SK-N-SH (cell line): ENCODE data around the gene PYGO2. TPM values are rescaled to one million over a fixed set of nuclear protein-coding genes. Genes with fewer than 3 reads are reported as not detected.

Source experiments
- CTCF ChIA-PET: fragments of 300-600, 350-600 bp; formaldehyde crosslinking; extraction: SDS; loops from one replicate; lab custom pipeline; 2021; lab: Yijun Ruan, JAX
- POLR2A ChIA-PET: fragments of 350-600 bp; sonication (Branson Sonifier 250); formaldehyde crosslinking; extraction: SDS; loops from one replicate; lab custom pipeline; 2020; ENCODE audit warnings: antibody characterized with exemption, inconsistent platforms; lab: Yijun Ruan, JAX
- DNase-seq: peaks from one replicate; pipeline ENCODE4 v3.0.0; 2012
- H2AFZ ChIP-seq: fragments of 200-600 bp; sonication (generic); 2 replicates; pipeline ENCODE4 v1.8.1; 2016; ENCODE audit warnings: antibody characterized with exemption, mild to moderate bottlenecking, low read depth
- H3F3A ChIP-seq: fragments of 200-600 bp; sonication (generic); replicated peaks from 2 replicates; pipeline ENCODE3; 2016; ENCODE audit warnings: antibody characterized with exemption, mild to moderate bottlenecking; ENCODE audit not compliant: insufficient read depth
- H3K27ac ChIP-seq, 2 experiments: fragments of 200-500 bp in 1 of 2; fragments of 200-600 bp in 1 of 2; sonication (Bioruptor generic) in 1 of 2; sonication (generic), shearing (Covaris generic) in 1 of 2; 2 replicates each; pipeline versions ENCODE4 v1.5.1 to v1.6.1; 2014 to 2016; ENCODE audit warnings: low read depth in 2 of 2, inconsistent platforms in 1 of 2, low read length in 1 of 2, mild to moderate bottlenecking in 1 of 2, mixed read lengths in 1 of 2
- H3K27me3 ChIP-seq: fragments of 200-600 bp; sonication (generic), shearing (Covaris generic); 2 replicates; pipeline ENCODE4 v1.6.1; 2016; ENCODE audit warnings: mixed run types; ENCODE audit not compliant: insufficient read depth
- H3K36me3 ChIP-seq, 2 experiments: fragments of 200-500 bp in 1 of 2; fragments of 200-600 bp in 1 of 2; sonication (Bioruptor generic) in 1 of 2; sonication (generic) in 1 of 2; replicated peaks in 1 of 2; 2 replicates each; pipeline versions ENCODE3 to v1.5.1; 2014 to 2016; ENCODE audit warnings: low read length in 1 of 2, mild to moderate bottlenecking in 1 of 2; ENCODE audit not compliant: insufficient read depth in 2 of 2, control insufficient read depth in 1 of 2
- H3K4me1 ChIP-seq, 2 experiments: fragments of 200-500 bp in 1 of 2; fragments of 200-600 bp in 1 of 2; sonication (Bioruptor generic) in 1 of 2; sonication (generic), shearing (Covaris generic) in 1 of 2; 2 replicates each; pipeline versions ENCODE4 v1.5.1 to v1.6.1; 2014 to 2016; ENCODE audit warnings: low read depth in 1 of 2, low read length in 1 of 2, mixed run types in 1 of 2; ENCODE audit not compliant: insufficient read depth in 2 of 2, control insufficient read depth in 1 of 2
- H3K4me2 ChIP-seq: fragments of 200-600 bp; sonication (generic), shearing (Covaris generic); 2 replicates; pipeline ENCODE4 v1.6.1; 2017; ENCODE audit warnings: mixed run types
- H3K4me3 ChIP-seq, 2 experiments: fragments of 200-500 bp in 1 of 2; fragments of 200-600 bp in 1 of 2; sonication (Bioruptor generic) in 1 of 2; sonication (generic), shearing (Covaris generic) in 1 of 2; 2 replicates each; pipeline versions ENCODE4 v1.5.1 to v1.8.1; 2014 to 2016; ENCODE audit warnings: low read depth in 2 of 2, inconsistent platforms in 1 of 2, low read length in 1 of 2, mild to moderate bottlenecking in 1 of 2, mixed read lengths in 1 of 2, moderate library complexity in 1 of 2
- H3K79me2 ChIP-seq: fragments of 200-600 bp; sonication (generic); 2 replicates; pipeline ENCODE4 v1.8.1; 2017; ENCODE audit warnings: mild to moderate bottlenecking; ENCODE audit not compliant: insufficient read depth
- H3K9ac ChIP-seq: fragments of 200-600 bp; sonication (generic); 2 replicates; pipeline ENCODE4 v1.6.1; 2017; ENCODE audit warnings: mixed run types
- H3K9me2 ChIP-seq: fragments of 200-600 bp; sonication (generic); 2 replicates; pipeline ENCODE4 v1.6.1; 2017; ENCODE audit warnings: mixed run types
- H3K9me3 ChIP-seq: fragments of 200-600 bp; sonication (generic); 2 replicates; pipeline ENCODE4 v1.6.1; 2017; ENCODE audit warnings: mixed run types, mild to moderate bottlenecking, moderate library complexity
- H4K20me1 ChIP-seq: fragments of 200-600 bp; sonication (generic); 2 replicates; pipeline ENCODE4 v1.6.1; 2017; ENCODE audit warnings: mild to moderate bottlenecking, mixed run types; ENCODE audit not compliant: insufficient read depth
- FOSL2 ChIP-seq: IDR thresholded peaks from 2 replicates; pipeline ENCODE4 v1.4.0; 2012; ENCODE audit warnings: low read depth, mild to moderate bottlenecking, moderate library complexity, borderline replicate concordance
- FOXM1 ChIP-seq: IDR thresholded peaks from 2 replicates; pipeline ENCODE4 v1.4.0; 2012; ENCODE audit warnings: low read depth, mild to moderate bottlenecking
- GABPA ChIP-seq: IDR thresholded peaks from 2 replicates; pipeline ENCODE4 v1.4.0; 2012; ENCODE audit warnings: low read depth, mild to moderate bottlenecking
- MXI1 ChIP-seq: IDR thresholded peaks from 2 replicates; pipeline ENCODE4 v1.6.1; 2012; ENCODE audit warnings: mild to moderate bottlenecking, low read depth, low read length, improper control_type of control experiment
- NRF1 ChIP-seq: IDR thresholded peaks from 2 replicates; pipeline ENCODE4 v1.6.1; 2012; ENCODE audit warnings: low read depth, mild to moderate bottlenecking, low read length
- POLR2AphosphoS5 ChIP-seq: IDR thresholded peaks from 2 replicates; pipeline ENCODE4 v1.6.1; 2012; ENCODE audit warnings: low read depth, low read length
- RFX5 ChIP-seq: IDR thresholded peaks from 2 replicates; pipeline ENCODE4 v1.6.1; 2012; ENCODE audit warnings: mild to moderate bottlenecking, improper control_type of control experiment, low read length
- RXRA ChIP-seq: IDR thresholded peaks from 2 replicates; pipeline ENCODE4 v1.4.0; 2012; ENCODE audit warnings: low read depth, mild to moderate bottlenecking, borderline replicate concordance
- TAF1 ChIP-seq: IDR thresholded peaks from 2 replicates; pipeline ENCODE4 v1.6.1; 2012; ENCODE audit warnings: low read depth, mild to moderate bottlenecking, low read length, moderate library complexity, borderline replicate concordance
- TCF12 ChIP-seq: IDR thresholded peaks from 2 replicates; pipeline ENCODE4 v1.4.0; 2012
- ZBTB33 ChIP-seq: IDR thresholded peaks from 2 replicates; pipeline ENCODE4 v1.4.0; 2012; ENCODE audit warnings: low read depth, borderline replicate concordance
- WGBS: methylation state at CpG from one replicate; pipeline ENCODE4 v1.1.6; 2017; ENCODE audit warnings: low lambda C conversion rate; 5-methylcytosine and 5-hydroxymethylcytosine counted together
- polyA plus RNA-seq, 3 experiments: library from polyadenylated mRNA; depleted of rRNA; stranded (reverse); fragments of >200 nt; gene quantifications; 2 replicates each; pipeline ENCODE4 v1.2.3, GENCODE V29; 2012
- TF ChIP-seq, protein P1 (sequence below): IDR thresholded peaks from 2 replicates; pipeline ENCODE4 v1.6.1; 2012; ENCODE audit warnings: mild to moderate bottlenecking, low read depth, low read length, moderate library complexity
- TF ChIP-seq, protein P2 (sequence below): fragments of 150-350 bp; IDR thresholded peaks from 2 replicates; pipeline ENCODE4 v1.6.1; 2017; ENCODE audit warnings: antibody characterized with exemption, low read length, low read depth, borderline replicate concordance

PYGO2 gene
- polyA plus RNA-seq, 1 of the 3 experiments (the other 2 are of a cell fraction): 23.3 TPM

DNA sequence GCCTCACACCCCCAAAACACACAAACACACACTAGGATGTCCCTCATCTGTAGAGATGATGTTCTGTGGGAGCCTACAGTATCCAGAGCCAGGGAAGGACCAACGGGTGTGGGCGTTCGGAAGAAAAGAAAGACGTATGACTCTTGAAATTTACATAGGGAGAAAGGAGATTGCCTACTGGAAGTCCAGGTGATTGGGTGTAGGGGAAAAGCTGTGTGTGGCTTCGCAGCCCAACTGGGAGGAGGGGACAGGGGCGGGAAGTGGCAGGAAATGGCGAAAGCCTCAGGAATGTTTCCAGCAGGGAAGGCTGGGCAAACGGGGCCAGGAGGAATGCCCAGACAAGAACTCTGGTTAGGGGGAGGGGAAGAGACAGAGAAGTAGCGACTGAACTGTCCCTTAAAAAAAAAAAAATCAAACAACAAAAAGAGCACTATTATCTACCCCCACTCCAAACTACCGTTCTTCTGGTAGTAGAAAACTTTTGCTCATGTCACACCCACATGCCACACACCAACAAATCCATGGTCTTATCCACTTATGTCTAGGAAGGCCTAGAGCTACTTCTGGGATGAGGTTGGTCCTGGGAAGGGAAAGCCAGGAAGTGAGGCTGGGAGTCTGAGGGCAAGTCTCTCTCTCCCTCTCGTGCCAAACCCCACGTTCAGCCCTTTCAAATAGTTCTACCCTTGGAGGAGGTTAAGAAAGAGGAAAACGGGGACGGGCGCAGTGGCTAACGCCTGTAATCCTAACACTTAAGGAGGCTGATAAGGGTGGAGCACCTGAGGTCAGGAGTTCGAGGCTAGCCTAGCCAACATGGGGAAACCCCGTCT is 11.1 kb upstream of the PYGO2 start (continued):
- peak; percentile 70 for TF ChIP-seq TAF1
- TF ChIP-seq, protein P1, sequence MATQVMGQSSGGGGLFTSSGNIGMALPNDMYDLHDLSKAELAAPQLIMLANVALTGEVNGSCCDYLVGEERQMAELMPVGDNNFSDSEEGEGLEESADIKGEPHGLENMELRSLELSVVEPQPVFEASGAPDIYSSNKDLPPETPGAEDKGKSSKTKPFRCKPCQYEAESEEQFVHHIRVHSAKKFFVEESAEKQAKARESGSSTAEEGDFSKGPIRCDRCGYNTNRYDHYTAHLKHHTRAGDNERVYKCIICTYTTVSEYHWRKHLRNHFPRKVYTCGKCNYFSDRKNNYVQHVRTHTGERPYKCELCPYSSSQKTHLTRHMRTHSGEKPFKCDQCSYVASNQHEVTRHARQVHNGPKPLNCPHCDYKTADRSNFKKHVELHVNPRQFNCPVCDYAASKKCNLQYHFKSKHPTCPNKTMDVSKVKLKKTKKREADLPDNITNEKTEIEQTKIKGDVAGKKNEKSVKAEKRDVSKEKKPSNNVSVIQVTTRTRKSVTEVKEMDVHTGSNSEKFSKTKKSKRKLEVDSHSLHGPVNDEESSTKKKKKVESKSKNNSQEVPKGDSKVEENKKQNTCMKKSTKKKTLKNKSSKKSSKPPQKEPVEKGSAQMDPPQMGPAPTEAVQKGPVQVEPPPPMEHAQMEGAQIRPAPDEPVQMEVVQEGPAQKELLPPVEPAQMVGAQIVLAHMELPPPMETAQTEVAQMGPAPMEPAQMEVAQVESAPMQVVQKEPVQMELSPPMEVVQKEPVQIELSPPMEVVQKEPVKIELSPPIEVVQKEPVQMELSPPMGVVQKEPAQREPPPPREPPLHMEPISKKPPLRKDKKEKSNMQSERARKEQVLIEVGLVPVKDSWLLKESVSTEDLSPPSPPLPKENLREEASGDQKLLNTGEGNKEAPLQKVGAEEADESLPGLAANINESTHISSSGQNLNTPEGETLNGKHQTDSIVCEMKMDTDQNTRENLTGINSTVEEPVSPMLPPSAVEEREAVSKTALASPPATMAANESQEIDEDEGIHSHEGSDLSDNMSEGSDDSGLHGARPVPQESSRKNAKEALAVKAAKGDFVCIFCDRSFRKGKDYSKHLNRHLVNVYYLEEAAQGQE: peak; percentile 46; the same call in 1 of the 2 replicates
- TF ChIP-seq NRF1: no peak
- 0 out of 2 replicates have a peak, but pooled peaks have one; percentile 32 for TF ChIP-seq FOXM1
- TF ChIP-seq POLR2AphosphoS5: peak; percentile 78
- TF ChIP-seq TCF12: peak; percentile 66
- TF ChIP-seq FOSL2: peak; percentile 29; the same call in 1 of the 2 replicates
- TF ChIP-seq RXRA: no peak; the same call in 1 of the 2 replicates
- TF ChIP-seq GABPA: peak; percentile 61
- TF ChIP-seq MXI1: no peak

DNA sequence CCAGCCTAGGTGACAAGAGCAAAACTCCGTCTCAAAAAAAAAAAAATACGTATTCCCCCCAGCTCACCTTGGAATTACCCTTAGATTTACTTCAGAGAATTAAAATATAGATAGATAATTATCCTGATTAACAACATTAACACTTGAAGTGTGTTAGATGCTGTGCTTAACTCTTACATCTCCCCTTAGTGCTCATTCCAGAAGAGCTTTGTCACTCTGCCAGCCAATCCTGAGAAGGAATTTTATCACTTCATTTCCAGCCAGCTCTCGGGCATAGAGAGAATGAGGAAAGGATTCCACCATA is 10.6 kb upstream of the PYGO2 start:
- CTCF ChIA-PET: interaction anchor here (0.8 to 37.5 kb wide), 5 partner anchors 11 to 113 kb away, joined by 3 to 640 read pairs (median 7); partner anchors contain the start of genes LENEP, PYGO2 and ZBTB7B
- H3K36me3 ChIP-seq: peaks cover 11 to 13% of the 10 kb centered on the region in 2 experiments
- peak overlapping the region; percentile 88 for H3K9ac ChIP-seq
- H3K27me3 ChIP-seq: no peaks in the 10 kb centered on the region
- H3K79me2 ChIP-seq: peaks cover 70% of the 10 kb centered on the region
- H3K4me1 ChIP-seq: peaks cover 25 to 66% of the 10 kb centered on the region in 2 experiments
- peaks cover 23% of the 10 kb centered on the region for H4K20me1 ChIP-seq
- no peaks in the 10 kb centered on the region for H3K9me2 ChIP-seq
- no peak for DNase-seq
- 30% methylated on average over 3 of the region's 3 CpGs for WGBS
- peak overlapping the region; percentile 97 to 99 for H3K27ac ChIP-seq
- H2AFZ ChIP-seq: no peak overlapping the region
- H3K4me3 ChIP-seq: peak overlapping the region; percentile 12 to 90; a peak in 3 of 4 replicates
- TF ChIP-seq RXRA: no peak
- TF ChIP-seq POLR2AphosphoS5: no peak
- TF ChIP-seq RFX5: no peak
- 0 out of 2 replicates have a peak, but pooled peaks have one; percentile 39 for TF ChIP-seq ZBTB33
- TF ChIP-seq, protein P2, sequence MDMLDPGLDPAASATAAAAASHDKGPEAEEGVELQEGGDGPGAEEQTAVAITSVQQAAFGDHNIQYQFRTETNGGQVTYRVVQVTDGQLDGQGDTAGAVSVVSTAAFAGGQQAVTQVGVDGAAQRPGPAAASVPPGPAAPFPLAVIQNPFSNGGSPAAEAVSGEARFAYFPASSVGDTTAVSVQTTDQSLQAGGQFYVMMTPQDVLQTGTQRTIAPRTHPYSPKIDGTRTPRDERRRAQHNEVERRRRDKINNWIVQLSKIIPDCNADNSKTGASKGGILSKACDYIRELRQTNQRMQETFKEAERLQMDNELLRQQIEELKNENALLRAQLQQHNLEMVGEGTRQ: no peak
- TF ChIP-seq, protein P1: no peak
- peaks cover 36% of the 10 kb centered on the region for H3F3A ChIP-seq
- H3K4me2 ChIP-seq: peak overlapping the region; percentile 98
- POLR2A ChIA-PET: interaction anchor here (1.5 kb wide), 1 partner anchor 11 kb away, joined by 3 read pairs; the partner anchor contains the start of gene FLAD1
- H3K9me3 ChIP-seq: no peaks in the 10 kb centered on the region
